ENCODE data around the gene KATNB1.

- TF ChIP-seq, protein P1, sequence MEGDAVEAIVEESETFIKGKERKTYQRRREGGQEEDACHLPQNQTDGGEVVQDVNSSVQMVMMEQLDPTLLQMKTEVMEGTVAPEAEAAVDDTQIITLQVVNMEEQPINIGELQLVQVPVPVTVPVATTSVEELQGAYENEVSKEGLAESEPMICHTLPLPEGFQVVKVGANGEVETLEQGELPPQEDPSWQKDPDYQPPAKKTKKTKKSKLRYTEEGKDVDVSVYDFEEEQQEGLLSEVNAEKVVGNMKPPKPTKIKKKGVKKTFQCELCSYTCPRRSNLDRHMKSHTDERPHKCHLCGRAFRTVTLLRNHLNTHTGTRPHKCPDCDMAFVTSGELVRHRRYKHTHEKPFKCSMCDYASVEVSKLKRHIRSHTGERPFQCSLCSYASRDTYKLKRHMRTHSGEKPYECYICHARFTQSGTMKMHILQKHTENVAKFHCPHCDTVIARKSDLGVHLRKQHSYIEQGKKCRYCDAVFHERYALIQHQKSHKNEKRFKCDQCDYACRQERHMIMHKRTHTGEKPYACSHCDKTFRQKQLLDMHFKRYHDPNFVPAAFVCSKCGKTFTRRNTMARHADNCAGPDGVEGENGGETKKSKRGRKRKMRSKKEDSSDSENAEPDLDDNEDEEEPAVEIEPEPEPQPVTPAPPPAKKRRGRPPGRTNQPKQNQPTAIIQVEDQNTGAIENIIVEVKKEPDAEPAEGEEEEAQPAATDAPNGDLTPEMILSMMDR (IDR thresholded peaks at IDR 0.05) = no peak
- TF ChIP-seq, protein P2, sequence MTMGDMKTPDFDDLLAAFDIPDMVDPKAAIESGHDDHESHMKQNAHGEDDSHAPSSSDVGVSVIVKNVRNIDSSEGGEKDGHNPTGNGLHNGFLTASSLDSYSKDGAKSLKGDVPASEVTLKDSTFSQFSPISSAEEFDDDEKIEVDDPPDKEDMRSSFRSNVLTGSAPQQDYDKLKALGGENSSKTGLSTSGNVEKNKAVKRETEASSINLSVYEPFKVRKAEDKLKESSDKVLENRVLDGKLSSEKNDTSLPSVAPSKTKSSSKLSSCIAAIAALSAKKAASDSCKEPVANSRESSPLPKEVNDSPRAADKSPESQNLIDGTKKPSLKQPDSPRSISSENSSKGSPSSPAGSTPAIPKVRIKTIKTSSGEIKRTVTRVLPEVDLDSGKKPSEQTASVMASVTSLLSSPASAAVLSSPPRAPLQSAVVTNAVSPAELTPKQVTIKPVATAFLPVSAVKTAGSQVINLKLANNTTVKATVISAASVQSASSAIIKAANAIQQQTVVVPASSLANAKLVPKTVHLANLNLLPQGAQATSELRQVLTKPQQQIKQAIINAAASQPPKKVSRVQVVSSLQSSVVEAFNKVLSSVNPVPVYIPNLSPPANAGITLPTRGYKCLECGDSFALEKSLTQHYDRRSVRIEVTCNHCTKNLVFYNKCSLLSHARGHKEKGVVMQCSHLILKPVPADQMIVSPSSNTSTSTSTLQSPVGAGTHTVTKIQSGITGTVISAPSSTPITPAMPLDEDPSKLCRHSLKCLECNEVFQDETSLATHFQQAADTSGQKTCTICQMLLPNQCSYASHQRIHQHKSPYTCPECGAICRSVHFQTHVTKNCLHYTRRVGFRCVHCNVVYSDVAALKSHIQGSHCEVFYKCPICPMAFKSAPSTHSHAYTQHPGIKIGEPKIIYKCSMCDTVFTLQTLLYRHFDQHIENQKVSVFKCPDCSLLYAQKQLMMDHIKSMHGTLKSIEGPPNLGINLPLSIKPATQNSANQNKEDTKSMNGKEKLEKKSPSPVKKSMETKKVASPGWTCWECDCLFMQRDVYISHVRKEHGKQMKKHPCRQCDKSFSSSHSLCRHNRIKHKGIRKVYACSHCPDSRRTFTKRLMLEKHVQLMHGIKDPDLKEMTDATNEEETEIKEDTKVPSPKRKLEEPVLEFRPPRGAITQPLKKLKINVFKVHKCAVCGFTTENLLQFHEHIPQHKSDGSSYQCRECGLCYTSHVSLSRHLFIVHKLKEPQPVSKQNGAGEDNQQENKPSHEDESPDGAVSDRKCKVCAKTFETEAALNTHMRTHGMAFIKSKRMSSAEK (CRISPR knock-in tag; IDR thresholded peaks at IDR 0.05; ENCODE audit: borderline replicate concordance) = no peak
- TF ChIP-seq TEAD4 (CRISPR knock-in tag; IDR thresholded peaks at IDR 0.05) (no peak), IRF2 (CRISPR knock-in tag; IDR thresholded peaks at IDR 0.05; ENCODE audit: borderline replicate concordance, low read depth) (no peak), NFYB (CRISPR knock-in tag; conservative IDR thresholded peaks at IDR 0.05; ENCODE audit: low read depth) (no peak), NR2C2 (CRISPR knock-in tag; IDR thresholded peaks at IDR 0.05) (no peak), JUN (CRISPR knock-in tag; IDR thresholded peaks at IDR 0.05) (no peak), MAX (CRISPR knock-in tag; IDR thresholded peaks at IDR 0.05) (peak; percentile 33; the same call in 1 of the 2 replicates), ZNF138 (CRISPR knock-in tag; conservative IDR thresholded peaks at IDR 0.05) (no peak), TP53 (CRISPR knock-in tag; IDR thresholded peaks at IDR 0.05) (no peak)
These were observed 1.1 kb downstream of the KATNB1 start for GRCh38 chr16:57736419-57737351.
